Measurements from ENCODE around the gene GOLGB1. TPM values are rescaled to one million over a fixed set of nuclear protein-coding genes. Genes with fewer than 3 reads are reported as not detected.
A peak's percentile ranks its signal among the peaks of the same experiment; 100 is the strongest.

The GOLGB1 gene
- total RNA-seq, 1 donor from 2014 or later: 65.0 TPM

DNA sequence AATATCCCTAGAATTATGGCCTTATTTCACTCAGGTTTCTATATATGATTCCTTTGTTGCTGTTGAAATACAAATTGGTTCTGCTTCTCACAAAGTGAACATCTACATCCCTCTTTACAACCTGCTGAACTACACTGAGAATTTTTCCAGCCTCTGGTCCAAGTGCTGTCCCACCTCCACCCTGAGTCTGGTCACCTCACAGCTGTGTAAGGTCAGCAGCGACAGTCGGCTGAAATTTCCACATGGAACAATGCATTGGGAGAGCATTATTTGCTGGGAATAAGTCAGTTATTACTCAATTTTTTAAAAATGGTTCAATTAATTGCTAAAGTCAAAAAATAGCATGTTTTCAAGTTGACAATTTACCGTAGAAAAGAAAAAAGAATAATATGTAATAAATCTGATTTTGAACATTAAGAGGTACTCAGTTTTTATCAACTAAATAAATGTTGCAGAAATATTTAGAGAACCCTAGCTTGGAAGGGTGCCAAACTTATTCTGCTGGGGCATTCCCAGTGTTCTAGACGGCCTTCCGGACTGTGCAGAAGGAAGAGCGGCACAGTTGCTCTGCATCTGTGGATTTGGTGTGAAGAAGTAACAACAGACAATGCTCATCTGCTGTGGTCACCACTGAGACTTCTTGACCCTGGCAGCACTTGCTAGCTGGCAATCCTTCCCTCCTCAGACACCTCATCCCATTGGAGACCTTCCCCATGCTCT is 90.7 kb downstream of the GOLGB1 start:
- Mint-ChIP-seq H3K4me1 (ENCODE audit: low read depth) (peaks cover 4% of the 10 kb centered on the region), H3K4me3 (ENCODE audit: unreplicated experiment) (no peak overlapping the region), H3K27me3 (ENCODE audit: low read depth) (no peaks in the 10 kb centered on the region), H3K27ac (ENCODE audit: unreplicated experiment) (no peak overlapping the region), H3K36me3 (ENCODE audit: low read depth) (peaks cover 12% of the 10 kb centered on the region), H3K9me3 (ENCODE audit: low read depth) (no peaks in the 10 kb centered on the region)
- no peak for TF ChIP-seq CTCF (IDR thresholded peaks at IDR 0.05)
- DNase-seq (ENCODE audit: low spot score): no peak

GRCh38 chr3:121654493-121655385 is 94.8 kb downstream of the GOLGB1 start:
- no peak for TF ChIP-seq CTCF (IDR thresholded peaks at IDR 0.05)
- Mint-ChIP-seq H3K36me3 (ENCODE audit: low read depth) (peaks cover 1% of the 10 kb centered on the region), H3K4me1 (ENCODE audit: low read depth) (peaks cover 6% of the 10 kb centered on the region), H3K9me3 (ENCODE audit: low read depth) (peaks cover 7% of the 10 kb centered on the region), H3K4me3 (ENCODE audit: unreplicated experiment) (no peak overlapping the region), H3K27me3 (ENCODE audit: low read depth) (no peaks in the 10 kb centered on the region), H3K27ac (ENCODE audit: unreplicated experiment) (no peak overlapping the region)
- no peak for DNase-seq (ENCODE audit: low spot score)

DNA sequence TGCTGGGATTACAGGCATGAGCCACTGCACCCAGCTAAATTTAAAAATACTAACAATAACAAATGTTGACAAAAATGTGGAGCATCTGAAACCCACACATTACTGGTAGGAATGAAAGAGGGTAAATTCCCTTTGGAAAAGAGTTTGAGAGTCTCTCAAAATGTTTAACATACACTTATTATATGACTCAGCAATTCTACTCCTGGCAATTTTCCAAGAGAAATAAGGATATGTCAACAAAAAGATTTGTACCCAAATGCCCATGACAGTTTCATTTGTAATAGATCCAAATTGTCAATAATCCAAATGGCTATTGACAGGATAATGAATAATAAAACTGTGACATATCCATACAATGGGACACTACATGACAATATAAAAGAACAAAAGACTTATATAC is 97.9 kb downstream of the GOLGB1 start:
- Mint-ChIP-seq H3K27me3 (ENCODE audit: low read depth) (no peaks in the 10 kb centered on the region), H3K36me3 (ENCODE audit: low read depth) (peaks cover 1% of the 10 kb centered on the region), H3K27ac (ENCODE audit: unreplicated experiment) (no peak overlapping the region), H3K4me3 (ENCODE audit: unreplicated experiment) (no peak overlapping the region), H3K9me3 (ENCODE audit: low read depth) (peaks cover 7% of the 10 kb centered on the region), H3K4me1 (ENCODE audit: low read depth) (peaks cover 13% of the 10 kb centered on the region)
- no peak for DNase-seq (ENCODE audit: low spot score)
- TF ChIP-seq CTCF (IDR thresholded peaks at IDR 0.05): no peak

- H3K4me1 Mint-ChIP-seq (ENCODE audit: low read depth): peaks cover 13% of the 10 kb centered on the region
- H3K27me3 Mint-ChIP-seq (ENCODE audit: low read depth): no peaks in the 10 kb centered on the region
- H3K4me3 Mint-ChIP-seq (ENCODE audit: unreplicated experiment): no peak overlapping the region
- H3K36me3 Mint-ChIP-seq (ENCODE audit: low read depth): no peaks in the 10 kb centered on the region
- H3K27ac Mint-ChIP-seq (ENCODE audit: unreplicated experiment): no peak overlapping the region
- peaks cover 7% of the 10 kb centered on the region for H3K9me3 Mint-ChIP-seq (ENCODE audit: low read depth)
- TF ChIP-seq CTCF (IDR thresholded peaks at IDR 0.05): no peak
- DNase-seq (ENCODE audit: low spot score): no peak
These were observed 99.9 kb downstream of the GOLGB1 start for GRCh38 chr3:121649645-121650044.

- H3K27me3 Mint-ChIP-seq (ENCODE audit: low read depth): no peaks in the 10 kb centered on the region
- DNase-seq (ENCODE audit: low spot score): no peak
- peaks cover 7% of the 10 kb centered on the region for H3K9me3 Mint-ChIP-seq (ENCODE audit: low read depth)
- peaks cover 13% of the 10 kb centered on the region for H3K4me1 Mint-ChIP-seq (ENCODE audit: low read depth)
- peak overlapping the region; percentile 17 for H3K27ac Mint-ChIP-seq (ENCODE audit: unreplicated experiment)
- peak; percentile 10 for TF ChIP-seq CTCF (IDR thresholded peaks at IDR 0.05)
- H3K36me3 Mint-ChIP-seq (ENCODE audit: low read depth): no peaks in the 10 kb centered on the region
- H3K4me3 Mint-ChIP-seq (ENCODE audit: unreplicated experiment): no peak overlapping the region
These were observed 101.2 kb downstream of the GOLGB1 start for GRCh38 chr3:121648219-121648958.
